GM12872 (cell line): ENCODE results near the gene GLRX.

ENCODE experiments used
- TF ChIP-seq, protein P1 (sequence below): IDR thresholded peaks from 3 replicates; pipeline ENCODE4 v1.5.1; 2011; ENCODE audit warnings: low read depth, mild to moderate bottlenecking, low read length, moderate library complexity; ENCODE audit not compliant: insufficient read depth

The GLRX gene, protein sequence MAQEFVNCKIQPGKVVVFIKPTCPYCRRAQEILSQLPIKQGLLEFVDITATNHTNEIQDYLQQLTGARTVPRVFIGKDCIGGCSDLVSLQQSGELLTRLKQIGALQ

GRCh38 chr5:95822542-95823181, at the start of gene GLRX:
Gene GLRX, minus strand, starts transcription at chr5:95822726. Its CDS starts 64 bp downstream, at chr5:95822662.
- TF ChIP-seq, protein P1, sequence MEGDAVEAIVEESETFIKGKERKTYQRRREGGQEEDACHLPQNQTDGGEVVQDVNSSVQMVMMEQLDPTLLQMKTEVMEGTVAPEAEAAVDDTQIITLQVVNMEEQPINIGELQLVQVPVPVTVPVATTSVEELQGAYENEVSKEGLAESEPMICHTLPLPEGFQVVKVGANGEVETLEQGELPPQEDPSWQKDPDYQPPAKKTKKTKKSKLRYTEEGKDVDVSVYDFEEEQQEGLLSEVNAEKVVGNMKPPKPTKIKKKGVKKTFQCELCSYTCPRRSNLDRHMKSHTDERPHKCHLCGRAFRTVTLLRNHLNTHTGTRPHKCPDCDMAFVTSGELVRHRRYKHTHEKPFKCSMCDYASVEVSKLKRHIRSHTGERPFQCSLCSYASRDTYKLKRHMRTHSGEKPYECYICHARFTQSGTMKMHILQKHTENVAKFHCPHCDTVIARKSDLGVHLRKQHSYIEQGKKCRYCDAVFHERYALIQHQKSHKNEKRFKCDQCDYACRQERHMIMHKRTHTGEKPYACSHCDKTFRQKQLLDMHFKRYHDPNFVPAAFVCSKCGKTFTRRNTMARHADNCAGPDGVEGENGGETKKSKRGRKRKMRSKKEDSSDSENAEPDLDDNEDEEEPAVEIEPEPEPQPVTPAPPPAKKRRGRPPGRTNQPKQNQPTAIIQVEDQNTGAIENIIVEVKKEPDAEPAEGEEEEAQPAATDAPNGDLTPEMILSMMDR = no peak

GRCh38 chr5:95871146-95871806, 48.8 kb upstream of the GLRX start:
- TF ChIP-seq, protein P1 = no peak

- TF ChIP-seq, protein P1 = no peak
Observed at GRCh38 chr5:95870105-95870672, 47.7 kb upstream of the GLRX start.

GRCh38 chr5:95868136-95868535, 45.6 kb upstream of the GLRX start:
- TF ChIP-seq, protein P1 = no peak

- TF ChIP-seq, protein P1 = no peak
Observed at GRCh38 chr5:95866435-95867040, 44.0 kb upstream of the GLRX start.

DNA sequence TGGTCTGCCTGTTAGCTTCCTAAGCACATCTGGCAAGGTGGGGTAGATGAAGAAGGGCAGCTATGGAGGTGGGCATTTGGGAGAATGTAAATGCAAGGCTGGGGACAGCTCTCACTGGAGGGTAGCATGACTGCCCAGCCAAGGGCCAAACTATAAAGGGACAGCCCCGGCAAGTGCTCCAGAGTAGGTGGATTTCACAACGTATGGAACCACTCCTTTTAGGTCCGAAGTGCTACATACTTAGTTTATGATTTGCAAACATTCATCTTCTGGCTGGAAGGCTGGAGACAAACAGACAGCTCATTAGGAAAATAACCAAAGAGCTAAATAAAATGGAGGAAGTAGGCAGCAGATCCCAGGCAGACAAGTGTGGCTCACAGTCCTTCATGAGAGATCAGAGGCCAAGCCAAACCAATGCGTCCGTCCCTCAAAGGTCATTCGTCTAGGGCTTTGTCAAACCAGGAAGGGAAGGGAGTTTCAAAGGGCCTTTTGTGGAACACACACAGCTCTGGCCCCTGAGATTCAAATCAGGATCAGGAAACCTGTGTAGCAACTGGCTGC, 42.5 kb upstream of the GLRX start:
- TF ChIP-seq, protein P1 = no peak

DNA sequence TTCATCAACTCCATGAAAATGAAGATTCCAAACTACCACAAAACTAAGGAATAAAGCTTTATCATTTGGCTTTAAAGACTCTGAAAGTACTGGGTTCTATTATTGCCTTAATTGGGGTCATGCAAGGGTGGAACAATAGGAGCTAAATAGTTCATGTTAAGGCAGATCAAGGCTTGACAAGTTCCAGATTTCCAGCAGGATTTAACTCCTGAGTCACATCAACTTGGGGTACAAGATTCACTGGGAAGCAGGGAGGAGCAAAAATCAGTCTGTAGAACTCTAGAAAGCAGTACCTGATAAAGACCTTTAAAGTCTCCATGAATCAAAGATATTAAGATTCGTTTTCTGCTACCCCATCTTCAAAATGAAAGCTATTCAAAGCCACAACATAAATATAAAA, 41.9 kb upstream of the GLRX start:
- TF ChIP-seq, protein P1 = no peak
